GM18502 (cell line): Measurements from ENCODE around the gene STK40.

ENCODE experiments used
- ATAC-seq: cut with Tn5 transposase; IDR thresholded peaks from one replicate; pipeline ENCODE4 v1.9.1; 2021; ENCODE audit warnings: mild to moderate bottlenecking; ENCODE audit not compliant: unreplicated experiment, poor library complexity

The STK40 gene

DNA sequence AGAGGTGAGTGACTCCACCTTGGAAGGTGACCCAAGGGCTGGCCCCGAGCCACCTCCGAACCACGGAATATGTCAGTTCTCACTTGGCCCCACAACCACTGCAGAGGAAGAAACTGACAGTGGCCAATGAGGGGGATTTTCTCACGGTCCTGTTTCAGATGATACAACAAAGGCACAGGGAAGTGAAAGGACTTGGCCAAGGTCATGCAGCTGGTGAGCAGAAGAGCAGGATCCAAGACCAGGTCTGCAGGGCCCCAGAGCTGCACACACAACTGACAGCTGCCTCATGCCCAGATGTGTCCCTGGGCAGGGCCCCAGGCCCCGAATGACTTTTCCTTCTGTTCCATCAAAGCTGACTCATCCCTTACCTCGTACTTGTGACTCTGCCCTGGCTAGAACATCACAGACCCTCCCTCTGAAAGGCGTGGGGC is 36.5 kb downstream of the STK40 start:
- peak; percentile 79 for ATAC-seq

DNA sequence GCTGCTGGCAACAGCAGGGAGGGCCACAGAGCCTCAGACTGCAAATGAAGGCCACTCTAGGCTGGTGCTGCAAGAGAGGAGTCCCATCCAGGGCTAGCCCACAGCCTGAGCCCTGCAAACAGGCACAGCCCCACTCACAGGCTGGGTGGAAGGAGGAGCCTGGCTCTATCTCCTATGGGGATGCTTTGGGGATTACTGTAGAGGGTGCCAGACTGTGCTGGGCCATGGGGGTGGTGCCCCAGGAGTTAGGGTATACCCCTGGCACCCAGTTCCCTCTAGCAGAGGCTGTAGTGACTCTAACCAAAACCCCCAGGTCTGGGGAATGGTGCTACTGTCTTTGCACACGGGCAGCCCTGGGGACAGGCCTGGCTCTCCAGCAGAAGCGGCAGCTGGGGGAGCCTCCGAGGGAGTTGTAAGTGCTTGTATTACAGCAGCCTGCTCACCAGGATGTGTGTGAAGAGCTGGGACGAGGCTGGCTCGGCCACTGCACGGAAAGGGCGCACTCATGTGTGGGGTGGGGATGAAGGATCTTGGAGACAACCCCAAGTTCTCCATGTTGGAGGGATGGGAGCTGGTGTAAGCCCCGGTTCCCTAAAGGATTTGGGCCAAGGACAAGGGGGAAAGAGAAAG is 38.9 kb downstream of the STK40 start:
- ATAC-seq: no peak

DNA sequence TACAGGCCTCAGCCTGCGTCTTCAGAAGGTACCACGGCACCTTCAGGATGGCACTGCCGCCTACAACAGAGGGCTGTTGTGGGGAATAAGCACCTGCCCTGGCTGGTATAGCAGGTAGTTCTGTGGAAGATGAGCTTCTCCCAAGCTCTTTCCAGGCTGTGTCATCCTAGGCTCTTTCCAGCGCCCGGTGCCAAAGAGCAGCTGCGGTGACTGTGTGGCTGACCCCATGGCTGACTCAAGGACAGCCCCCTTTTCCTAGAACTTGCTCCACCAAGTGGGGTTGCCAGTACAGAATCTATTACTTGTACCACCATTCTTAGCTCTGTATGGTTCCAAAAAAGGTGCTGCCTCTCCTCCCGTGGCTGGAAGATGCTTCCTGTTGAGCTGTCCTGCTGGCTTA is 40.4 kb downstream of the STK40 start:
- ATAC-seq: no peak

DNA sequence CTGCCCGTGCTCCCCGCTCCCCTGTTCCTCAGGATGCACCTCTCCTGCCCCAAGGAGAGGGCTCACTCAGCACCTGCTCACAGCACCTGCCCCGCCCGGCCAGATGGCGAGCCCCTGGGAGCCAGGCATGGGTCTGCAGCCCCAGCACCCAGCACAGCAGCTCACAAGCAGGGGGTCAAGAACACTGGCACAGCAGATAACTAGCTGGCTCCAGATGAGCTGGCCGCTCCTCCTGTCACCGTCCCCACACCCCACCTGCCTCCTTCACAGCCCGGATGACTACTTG is 41.4 kb downstream of the STK40 start:
- ATAC-seq: no peak

DNA sequence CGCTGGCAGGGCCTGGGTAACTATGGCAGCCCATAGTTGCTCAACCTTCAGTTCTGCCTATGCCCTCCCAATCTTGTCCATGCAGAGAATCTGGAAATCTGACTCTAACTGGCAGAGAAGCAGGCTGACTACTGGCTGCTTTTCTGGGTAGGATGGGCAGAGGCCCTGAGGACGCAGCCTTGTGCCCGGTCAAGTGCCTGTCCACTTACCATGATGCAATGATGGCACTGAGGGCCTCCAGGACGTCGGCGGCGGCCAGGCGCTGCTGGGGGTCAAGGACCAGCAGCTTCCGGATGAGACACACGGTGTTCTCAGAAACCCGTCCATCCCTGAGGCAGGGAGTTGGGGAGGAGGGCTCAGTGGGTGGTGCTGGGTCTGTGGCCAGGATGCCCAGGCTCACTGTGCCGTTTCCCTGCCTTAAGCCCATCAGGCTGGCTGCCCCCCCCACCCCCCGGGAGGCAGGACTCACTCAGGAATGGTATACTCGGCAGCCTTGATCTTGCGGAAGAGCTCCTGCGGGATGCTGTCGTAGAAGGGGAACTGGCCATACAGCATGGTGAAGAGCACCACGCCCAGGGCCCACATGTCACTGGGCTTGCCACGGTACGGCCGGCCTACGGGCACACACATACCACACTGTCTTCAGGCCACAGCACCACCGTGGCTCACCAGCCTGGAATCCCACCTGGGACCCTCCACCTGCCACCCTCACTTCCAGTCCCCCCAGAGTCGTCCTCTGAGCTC is 41.9 kb downstream of the STK40 start:
- no peak for ATAC-seq

DNA sequence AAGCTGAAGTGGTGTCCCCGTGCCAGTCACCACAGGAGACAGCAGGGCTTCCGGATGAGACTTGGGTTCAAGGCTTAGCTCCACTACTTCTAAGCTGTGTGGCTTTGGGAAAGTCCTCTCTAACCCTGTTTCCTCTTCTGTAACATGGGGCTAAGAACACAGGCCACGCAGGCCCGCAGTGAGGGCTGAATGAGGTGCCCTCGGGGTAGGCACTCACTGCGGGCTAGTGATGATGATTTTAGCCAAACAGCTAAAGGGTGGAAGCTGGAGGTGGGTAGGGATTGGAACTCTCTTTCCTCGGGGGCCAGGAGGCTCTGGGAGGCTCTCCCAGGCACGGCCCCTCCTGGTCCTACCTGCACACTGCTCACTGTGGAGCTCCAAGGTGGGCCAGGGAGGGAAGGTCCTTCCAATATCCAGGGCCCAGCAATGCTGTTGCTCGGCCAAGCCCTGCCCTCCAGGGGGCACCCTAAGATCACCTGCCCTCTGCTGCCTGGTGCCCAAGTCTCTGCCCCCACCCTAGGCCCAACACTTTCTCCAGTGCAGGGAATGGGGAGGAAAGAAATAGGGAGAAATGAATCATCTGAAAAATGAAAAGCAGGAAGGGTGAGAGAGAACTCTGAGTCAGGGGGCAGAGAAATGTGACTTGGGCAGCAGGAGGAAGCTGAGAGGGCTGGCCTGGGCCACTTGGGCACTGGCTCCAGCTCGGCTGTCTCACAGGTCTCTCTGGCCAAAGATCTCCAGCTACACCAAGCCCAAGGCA is 43.1 kb downstream of the STK40 start:
- no peak for ATAC-seq

DNA sequence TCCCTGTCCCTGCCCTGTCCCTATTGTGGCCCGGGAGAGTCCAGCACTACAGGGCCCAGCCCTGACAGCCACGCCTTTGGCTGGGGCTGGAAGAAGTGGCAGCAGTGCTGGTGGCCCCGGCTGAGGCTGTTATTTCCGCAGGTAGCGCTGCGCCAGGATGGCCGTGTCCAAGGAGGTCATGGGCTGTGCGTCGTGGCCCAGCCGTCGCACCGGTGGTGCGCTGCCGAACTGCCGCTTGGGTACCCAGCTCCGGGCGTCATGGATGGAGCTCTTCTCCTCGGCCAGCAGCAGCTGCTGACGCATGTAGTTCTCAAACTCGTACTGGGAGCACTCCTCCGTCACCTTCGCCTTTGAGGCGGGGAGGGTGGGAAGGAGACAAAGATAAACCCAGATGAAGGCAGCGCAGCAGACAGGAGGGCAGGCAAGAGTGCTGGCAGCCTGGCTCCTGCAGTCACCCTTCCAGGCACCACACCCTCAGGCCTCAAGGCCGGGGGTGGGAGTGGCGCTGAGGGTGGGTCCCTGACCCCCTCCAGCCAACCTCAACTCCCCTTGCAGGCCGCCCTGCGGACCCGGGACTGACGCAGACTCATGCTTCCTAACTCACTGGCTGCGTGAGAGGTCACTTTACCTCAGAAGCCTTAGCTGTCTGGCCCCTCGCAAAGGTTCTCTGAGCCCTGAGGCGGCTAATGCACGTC is 44.0 kb downstream of the STK40 start:
- no peak for ATAC-seq

DNA sequence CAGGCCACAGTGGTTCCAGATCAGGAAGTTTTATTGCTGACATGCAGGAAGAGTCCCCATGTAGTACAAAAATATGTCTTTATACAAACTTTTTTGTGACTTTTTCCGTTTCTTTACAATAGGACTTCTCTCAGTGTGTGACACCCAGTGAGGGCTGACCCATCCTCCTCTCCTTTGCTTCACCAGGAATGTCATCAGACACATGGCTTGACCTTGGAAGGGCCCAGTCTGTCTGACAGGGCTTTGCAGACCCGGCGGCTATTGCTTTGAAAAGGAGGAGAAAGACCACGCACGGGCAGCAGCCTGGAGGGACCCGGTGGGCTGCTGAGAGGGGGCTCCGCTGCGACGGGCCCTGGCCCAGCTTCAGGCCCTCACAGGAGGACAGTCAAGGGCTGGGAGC is 46.1 kb downstream of the STK40 start:
- no peak for ATAC-seq

DNA sequence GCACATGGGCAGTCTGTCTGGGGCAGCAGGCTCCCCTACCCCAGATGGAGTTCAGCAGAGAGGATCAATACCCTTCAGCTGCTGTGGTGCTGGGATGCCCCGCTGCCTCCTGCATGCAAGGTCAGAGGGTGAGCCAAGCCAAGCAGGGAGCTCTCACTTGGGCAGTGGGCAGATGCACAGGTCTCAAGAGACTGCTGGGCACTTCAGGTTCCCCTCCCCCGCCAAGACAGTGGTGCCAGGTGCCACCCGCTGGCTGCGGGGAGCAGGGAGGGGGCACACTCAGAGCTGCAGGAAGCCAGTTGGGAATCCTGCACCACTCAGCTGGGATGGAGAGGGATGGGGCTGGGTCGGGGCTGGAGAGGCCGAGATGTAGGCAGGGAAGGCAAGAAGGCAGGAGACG is 46.5 kb downstream of the STK40 start:
- ATAC-seq: no peak

DNA sequence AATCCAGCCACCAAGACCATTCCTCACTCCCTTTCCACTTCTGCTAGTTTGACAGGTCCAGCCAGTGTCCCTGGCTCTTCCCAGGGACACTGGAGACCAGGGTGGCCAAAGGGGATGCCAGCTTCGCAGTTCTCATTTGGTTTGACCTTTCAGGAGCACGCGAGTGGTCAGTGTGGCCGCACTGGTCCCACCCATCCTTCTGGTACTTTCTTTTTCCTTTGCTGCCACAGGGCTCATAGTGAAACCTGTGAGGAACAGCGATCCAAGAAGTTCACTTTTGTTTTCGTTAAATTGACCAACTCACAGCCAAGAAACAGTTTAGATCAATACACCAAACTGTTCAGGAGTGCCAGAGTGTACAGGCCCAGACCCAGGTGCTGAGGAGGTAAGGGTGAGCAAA is 47.9 kb downstream of the STK40 start:
- no peak for ATAC-seq

DNA sequence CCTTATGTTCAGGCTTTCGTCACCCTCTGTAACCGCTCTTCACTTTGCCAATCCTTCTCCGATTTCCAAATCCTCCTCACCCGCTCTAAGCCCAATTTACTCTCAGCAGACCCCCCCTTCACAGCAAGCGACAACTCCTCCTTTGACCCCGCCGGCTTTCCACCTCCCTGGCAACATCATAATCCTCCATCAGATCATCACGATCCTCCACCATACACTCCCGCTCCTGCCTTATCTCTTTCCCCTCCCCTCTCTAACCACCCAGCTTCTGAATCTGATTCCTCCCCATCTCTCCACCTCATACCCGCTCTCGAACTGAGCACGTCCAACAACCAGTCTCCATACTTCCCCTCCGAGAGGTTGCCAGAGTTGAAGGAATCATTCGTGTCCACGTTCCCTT is 54.8 kb downstream of the STK40 start:
- no peak for ATAC-seq

DNA sequence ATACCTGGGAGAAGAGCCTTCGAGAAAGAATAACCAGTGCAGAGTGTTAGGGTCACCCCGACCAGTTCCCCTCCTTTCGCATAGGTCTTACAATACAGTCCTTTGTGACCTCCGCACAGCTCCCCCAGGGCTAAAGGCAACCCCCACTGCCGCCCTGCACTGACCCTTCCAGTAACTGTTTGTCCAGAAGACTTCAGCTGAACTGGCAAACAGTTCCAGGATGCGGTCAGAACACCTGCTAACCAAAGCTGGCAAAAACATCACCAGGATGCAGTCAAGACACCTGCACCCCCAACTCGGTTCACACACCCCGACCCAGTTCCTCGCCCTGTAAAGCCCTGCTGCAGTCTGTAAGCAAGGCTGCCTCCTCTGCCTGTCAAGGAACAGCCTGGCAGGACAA is 55.9 kb downstream of the STK40 start:
- no peak for ATAC-seq

DNA sequence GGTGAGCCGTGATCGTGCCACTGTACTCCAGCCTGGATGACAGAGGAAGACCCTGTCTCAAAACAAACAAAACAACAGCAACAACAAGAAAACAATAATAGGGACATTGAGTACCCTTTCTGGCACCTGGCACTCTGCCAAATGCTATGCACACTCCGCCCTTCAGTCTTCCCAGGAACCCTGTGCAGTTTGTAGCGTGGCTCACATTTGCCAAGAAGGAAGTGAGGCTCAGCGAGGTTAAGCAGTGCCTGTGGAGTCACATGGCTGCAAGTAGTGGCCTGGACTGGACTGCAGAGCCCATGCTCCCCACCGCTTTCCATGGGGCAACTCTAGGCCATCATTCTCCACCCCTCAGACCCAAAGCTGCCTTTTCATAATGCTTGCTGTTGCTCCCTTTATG is 57.0 kb downstream of the STK40 start:
- no peak for ATAC-seq

DNA sequence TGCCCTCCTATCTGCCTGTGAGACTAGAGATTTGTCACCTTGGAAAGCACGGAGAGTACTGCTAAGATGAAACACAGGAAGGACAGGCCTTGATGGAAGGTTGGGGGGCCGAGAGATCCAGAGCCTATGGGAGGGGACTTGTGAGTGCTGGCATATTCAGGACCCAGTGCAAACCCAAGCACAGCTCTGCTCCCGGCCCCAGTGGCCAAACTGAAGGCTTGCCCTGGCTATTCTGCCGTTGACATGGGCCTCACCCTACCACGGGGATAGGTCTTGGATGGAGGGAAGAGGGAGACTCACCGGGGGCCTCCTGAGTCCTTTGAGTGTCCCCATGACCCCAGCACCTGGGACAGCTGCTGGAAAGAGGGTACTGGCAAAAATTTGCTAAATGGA is 57.6 kb downstream of the STK40 start:
- no peak for ATAC-seq

DNA sequence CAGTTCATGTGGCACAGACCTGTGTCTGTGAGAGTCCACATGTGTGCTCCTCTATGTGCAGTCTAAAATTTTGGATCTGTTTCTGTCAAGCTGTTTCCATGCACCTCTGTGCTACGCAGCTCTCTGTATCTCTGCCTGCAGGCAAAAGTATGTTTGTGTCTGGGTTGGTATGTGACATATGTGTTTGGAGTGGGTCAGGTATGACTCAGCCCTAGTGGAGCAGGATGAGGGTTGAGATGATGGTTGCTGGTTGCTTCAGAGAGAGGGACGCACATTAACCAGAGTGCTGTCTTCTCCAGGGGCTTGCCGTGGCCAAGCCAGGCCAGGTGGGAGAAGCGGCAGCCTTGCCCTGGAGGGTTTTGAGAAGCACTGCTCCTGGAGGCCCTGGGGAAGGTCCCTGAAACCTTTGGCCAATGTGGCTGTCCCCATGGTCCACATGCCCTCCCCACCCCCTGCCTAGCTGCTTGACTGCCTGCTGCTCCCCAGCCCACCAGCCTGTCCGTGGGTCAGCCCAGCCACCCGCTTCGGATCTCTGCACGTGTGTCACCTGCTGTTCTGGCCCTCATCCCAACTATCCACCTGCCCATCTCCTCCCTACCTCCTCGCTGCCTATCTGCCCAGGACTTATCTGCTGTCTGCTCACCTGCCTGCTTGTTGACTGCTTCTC is 58.2 kb downstream of the STK40 start:
- no peak for ATAC-seq

DNA sequence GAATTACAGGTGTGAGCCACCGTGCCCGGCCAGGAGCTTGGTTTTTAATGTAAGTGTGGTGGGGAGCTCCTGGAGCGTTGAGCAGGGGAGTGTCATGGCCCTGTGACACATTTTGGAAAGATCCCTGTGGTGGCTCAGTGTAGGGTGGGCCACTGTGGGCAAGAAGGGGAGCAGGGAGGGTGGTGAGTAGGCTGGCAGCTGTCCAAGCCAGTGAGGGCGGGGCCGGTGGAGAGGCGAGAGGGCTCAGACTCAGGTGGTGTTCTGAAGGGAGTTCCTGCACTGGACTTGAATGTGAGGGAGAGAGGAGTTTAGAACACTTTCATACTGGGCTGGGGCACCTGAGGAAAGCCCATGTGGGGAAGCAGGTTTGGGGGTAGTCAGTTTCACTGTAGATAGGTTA is 59.2 kb downstream of the STK40 start:
- ATAC-seq: no peak

DNA sequence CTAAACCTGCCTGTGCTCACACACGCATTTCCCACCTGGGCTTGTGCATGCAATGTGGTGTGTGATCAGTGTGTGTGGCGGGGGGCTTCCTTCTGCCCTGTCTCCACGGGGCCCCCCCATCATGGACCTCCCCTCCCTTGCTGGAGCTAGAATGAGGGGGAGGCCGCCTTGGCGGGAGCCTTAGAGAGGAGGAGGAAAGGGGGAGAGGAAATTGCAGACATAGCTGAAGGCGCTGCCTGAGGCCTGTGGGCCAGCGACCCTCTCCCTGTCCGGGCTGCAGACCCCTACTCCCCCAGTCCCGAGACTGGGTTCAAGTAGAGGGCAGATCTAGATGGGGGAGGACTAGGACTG is 61.4 kb downstream of the STK40 start:
- no peak for ATAC-seq

DNA sequence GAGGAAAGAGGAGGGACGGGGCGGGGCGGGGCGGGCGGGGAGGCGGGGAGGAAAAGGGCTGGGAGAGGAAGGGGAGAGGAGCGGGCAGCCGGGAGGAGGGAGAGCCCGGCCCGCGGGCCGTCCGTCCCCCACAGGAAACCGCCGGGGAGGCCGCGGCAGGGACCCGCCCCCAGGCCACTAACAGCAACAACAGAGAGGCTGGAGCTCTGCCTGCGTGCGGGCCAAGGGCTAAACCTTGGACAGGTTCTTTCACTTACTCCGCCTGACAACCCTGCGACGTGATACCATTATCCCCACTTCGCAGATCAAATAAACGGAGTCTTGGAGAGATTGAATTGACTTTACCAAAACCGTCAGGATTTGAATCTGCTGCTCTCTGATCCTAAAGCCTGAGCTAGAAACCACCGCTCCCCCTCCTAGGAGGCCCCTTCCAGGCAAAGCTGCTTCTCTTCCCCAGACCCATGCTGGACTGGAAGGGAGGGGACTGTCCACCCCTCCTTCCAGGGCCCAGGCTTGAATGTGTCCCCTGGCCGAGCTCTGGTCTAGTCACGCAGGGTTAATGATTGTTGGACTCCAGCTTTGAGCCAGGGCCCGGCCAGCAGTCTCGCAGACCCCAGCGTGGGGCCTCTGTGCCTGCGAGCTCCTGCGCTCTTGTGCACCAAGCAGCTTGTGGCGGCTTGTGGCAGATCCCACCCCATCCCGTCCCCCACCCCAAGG is 61.9 kb downstream of the STK40 start, which contains the start of gene EVA1B:
Gene EVA1B, minus strand, starts transcription at position 10 of the 717 bp plus-strand sequence. CDS start 608 bp downstream, outside the sequence.
- ATAC-seq: no peak

DNA sequence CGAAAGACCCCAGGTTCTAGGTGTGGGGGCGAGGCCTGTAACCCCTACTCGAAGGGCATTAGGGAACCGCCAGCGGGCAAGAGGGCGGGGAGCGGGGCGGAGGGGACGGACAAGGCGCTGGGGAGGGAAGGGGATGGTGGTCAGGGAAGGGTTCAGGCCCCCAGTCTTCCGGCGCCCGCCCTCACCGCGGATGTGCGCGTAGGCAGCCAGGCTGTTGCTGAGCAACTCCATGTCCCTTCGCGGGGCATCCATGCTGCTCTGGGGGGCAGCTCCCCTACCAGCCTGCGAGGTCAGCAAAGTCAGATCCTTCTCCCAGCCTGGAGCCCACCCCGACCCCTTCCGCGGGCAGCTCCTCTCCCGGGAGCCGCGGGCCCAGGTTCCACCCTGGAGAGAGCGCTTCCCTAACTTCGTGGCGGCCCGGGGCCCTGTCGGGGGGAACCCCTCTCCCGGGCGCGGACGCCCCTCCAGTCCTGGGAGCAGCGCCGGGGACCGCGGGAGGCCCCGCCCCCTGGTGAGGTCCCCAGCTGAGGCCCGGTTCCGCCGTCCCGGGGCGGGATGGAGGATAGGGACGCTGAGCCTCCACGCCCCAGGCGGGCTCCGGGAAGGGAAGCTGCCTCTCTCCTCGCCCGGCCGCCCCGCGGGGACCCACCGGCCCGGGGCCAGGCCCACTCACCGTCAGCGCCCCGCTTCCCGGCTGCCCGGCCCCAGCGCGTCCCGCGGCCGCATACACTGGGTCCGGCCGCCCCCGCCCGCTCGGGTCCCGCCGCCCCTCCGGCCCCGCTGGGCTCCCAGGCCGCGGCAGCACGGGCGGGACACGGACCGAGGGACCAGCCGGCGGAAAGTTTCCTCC is 62.7 kb downstream of the STK40 start:
- no peak for ATAC-seq
